Stimulated activated CD4-positive, alpha-beta T cell treated with anti-CD3 and anti-CD28 coated beads, TNF-alpha, amount 100 ng/mL, for 1 hour (primary cell): ENCODE measurements around the gene UBXN11.

Source experiments
- DNase-seq, 3 donors: peaks; one replicate each; pipeline ENCODE4 v3.0.0-alpha.2; 2020; ENCODE audit warnings: low read depth in 3 of 3, low spot score in 1 of 3

The UBXN11 gene

DNA sequence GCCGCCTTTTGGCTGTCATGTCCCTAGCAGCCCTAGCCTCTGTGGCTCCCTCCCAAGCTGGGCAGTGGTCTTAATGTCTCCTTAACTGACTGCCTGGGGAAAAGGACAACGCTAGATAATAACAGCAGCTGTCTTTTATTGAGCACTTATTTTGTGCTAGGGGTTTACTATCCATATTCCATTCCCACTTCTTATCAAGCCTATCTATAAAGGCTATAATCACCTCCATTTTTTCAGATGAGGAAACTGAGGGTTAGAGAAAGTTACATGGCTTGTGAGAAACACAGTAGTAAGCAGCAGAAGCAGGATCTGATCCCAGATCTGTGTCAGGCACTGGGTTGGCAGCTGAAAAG lies 20.4 kb downstream of the UBXN11 start:
- no peak for DNase-seq

GRCh38 chr1:26285366-26286063 lies 20.9 kb downstream of the UBXN11 start:
- DNase-seq, result no peak

GRCh38 chr1:26284597-26285347 lies 21.7 kb downstream of the UBXN11 start:
- DNase-seq, result peak; percentile 82 to 90 (median 88)

DNA sequence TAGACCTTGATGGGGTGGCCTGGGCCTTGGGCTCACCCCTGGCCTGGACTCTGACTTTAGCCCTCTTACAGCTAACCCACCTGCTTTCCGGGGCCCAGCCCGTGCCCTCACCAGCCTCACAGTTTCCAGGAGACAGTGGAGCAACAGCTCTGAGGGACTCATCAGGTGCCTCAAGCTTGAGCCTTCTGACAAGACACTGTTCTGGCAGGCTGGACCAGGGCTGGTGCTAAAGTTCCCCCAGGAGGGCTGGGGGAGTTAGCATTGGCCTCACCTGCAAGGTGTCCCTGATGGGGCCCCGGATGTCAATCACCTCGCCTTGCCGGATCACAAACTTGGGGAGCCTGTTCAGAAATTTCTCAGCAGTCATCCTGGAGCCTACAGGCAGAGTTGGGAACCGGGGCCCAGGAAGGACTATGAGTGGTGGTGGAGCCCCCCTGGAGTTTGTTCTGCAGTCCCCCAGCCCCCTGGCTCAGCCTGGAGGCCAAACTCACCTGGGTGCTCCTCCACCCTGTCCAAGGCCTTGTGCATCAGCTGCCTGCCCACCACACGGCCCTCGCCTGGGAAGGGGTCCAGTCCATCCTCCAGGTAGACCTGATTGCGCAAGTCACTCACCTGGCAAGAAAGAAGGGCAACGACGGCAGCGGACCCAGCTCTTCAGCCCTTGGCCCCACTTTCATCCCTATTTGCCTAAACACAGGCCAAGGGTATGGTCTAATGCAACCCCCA lies 22.4 kb downstream of the UBXN11 start:
- no peak for DNase-seq

DNA sequence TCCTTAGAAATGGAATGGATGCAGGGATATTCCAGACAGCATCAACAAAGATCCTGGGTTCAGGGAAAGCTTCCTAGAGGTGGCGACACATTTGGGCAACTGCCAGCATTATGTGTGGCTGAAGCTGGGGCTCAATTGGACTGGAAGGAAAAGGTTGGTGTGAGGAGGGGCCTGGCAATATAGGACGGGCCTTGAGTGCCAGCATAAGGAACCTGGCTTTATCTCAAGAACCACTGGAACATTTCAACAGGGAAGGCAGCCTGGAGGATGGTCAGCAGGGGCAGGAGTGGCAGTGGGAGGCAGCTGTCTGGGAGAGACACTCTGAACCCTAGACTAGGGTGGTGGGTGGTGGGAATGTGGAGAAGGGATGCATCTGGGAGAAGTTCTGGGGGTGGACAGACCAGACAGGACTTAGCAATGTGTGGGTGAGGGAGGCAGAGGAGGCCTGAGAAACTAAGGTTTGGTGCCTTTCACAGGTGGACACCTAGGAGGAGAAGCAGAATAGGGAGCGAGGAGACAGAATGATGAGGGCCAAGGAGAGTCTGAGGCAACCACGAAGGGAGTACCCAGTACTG lies 23.1 kb downstream of the UBXN11 start:
- no peak for DNase-seq

- DNase-seq, result no peak
These were observed 24.0 kb downstream of the UBXN11 start for GRCh38 chr1:26282401-26282918.

DNA sequence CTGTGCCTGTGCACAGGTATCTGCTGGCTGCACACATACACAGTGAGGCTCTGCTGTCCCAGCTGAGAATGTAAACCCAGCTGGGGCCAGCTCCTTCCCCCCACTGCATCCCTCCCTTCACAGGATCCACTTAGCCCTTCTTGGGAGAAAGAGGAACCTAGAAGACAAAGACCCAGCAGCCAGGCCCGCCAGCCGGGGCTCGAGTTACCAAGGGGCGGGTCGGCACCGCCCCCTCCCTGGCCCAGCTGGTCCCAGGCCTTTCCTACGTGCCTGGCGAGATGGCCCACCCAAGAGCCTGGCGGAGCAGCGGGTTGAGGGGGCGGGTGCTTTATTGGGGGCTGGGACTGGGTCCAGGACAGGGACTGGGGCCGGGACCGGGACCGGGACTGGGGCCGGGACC lies 24.5 kb downstream of the UBXN11 start:
- DNase-seq, result no peak

DNA sequence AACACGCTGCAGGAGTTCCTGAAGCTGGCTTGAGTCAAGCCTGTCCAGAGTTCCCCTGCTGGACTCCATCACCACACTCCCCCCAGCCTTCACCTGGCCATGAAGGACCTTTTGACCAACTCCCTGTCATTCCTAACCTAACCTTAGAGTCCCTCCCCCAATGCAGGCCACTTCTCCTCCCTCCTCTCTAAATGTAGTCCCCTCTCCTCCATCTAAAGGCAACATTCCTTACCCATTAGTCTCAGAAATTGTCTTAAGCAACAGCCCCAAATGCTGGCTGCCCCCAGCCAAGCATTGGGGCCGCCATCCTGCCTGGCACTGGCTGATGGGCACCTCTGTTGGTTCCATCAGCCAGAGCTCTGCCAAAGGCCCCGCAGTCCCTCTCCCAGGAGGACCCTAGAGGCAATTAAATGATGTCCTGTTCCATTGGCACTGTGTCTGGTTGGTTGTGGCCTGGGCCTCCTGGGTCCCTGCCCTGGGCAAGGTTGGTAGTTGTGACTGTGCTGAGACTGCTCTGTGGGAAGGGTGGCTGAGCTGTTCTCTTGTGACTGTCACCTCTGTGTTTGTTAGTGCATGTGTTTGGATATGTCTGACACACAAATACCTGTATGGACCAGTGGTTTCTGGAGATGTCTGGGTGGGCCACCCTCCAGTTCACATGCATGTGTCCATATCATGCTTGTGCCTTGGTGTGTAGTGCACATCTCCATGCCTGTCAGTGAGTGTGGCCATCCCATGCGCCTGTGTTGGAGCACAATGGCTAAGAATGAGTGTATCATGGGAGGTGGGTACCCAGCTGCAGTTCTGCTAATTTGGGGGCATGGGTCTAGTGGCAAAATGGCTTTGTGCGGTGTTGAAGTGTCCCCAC lies 25.1 kb downstream of the UBXN11 start:
- no peak for DNase-seq

DNA sequence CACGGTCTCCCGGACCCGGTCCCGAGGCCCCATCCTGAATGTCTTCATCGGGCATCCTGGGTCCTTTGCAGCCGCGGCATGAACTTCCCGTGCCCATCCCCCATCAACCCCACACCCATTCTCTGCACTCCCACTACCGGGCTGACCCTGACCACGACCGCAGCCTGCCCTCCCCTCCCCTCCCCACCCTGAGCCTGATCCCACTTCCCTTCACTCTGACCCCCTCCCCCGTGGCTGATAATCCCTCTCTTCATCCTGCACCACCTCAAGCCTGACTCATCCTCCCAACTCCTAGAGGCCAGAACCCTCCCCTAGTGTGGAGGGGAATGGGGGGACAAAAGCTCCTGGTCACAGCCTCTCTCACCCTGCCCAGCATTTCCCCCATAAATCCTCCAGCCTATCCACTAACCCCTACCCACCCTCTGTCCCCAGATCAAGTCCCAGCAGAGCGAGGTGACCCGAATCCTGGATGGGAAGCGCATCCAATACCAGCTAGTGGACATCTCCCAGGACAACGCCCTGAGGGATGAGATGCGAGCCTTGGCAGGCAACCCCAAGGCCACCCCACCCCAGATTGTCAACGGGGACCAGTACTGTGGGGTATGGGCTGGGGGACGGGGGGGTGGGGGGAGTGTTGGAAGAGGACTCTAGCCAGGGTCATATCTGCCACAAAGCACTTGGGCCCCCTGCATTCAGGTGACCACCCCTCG lies 25.9 kb downstream of the UBXN11 start:
- no peak for DNase-seq

DNA sequence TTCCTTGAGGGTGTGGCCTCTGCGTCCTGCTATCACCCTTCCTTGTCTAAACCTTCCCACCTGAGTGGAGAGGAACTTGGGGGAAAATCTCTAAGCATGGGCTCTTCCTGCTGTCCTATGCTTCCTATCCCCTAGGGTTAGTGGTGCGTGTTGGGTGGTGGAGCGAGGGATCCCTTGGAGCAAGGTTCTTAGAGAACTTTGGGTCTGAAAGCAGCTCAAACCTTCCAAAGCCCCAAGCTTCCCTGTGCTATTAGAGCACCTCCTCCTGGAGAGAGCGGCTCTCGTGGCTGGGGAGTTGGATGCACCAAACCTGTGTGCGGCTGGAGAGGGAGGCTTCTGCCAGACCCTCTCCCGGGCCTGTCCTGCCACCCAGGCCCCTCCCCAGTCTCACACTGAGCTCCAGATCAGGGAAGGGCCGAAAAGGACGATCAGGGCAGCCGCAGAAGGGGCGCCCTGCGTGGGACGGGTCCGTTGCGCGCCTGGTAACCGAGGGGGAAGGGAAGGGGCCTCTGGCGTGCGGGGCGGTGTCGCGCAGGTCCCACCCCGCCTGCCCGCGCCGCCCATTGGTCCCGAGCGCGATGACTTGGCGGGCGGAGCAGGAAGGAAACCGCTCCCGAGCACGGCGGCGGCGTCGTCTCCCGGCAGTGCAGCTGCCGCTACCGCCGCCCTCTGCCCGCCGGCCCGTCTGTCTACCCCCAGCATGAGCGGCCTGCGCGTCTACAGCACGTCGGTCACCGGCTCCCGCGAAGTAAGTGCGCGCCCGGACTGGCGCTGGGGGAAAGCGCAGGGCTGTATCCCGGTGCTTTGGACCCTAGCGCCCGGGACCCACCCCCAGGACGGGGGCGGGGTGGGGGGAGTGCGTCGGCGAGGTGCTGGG lies 26.7 kb downstream of the UBXN11 start, which contains the start of gene SH3BGRL3:
Gene SH3BGRL3, plus strand, starts transcription at position 631 of the 877 bp plus-strand sequence. Its CDS starts 70 bp downstream, at position 701.
- peak; percentile 66 to 71 (median 70) for DNase-seq

DNA sequence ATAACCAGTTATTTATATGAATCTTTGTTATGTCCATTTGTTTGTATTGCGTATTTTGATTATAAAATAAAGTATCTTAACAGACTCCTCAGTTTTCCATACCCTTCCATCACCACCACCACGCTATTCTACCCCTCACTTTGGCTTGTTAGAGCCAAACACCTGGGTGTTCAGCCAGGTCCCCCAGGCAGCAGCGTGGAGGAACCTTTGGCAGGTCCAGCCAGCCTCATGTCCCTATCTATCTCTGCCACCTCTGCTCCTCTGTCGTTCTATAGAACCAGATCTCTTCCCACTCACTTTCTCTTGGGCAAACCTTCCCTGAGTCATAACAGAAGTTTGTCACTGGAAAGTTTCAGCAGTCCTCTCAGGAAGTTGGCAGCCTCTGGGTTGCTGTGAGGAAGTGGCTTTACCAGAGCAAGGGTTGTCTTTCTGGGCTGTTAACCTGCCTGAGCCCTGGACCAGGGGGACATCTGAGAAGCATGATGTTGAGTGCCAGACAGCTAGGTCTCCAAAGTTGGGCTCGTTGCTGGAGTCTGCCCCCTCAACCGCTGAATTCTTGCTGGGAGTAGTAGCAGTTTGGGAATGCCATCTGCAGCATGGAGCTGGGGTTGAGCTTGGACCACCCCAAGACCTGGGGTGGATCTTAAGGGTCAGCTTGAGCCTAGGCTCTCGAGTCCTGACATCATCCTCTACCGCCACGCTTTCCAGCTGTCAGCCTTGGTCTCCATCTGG lies 27.5 kb downstream of the UBXN11 start:
- DNase-seq, result no peak

GRCh38 chr1:26278303-26278702 lies 28.1 kb downstream of the UBXN11 start:
- DNase-seq, result no peak

DNA sequence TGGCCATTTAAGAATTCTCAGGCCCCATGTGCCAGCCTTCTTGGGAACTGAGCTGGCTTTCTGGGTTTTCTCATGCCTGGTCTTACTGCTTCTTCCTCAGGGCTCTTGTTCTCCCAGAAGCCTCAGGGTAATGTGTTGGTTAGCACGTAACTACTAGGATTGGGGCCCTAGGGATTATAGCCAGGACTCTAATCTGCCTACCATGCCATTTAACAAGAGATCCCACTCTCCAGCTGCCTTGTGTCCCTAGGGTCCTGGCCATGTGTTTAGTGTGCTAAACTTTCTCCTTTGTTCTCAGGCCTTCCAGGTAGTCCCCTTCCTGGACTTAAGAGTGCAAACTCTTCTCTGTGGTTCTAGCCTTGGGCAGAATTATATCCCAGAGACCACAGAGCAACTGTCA lies 28.7 kb downstream of the UBXN11 start:
- no peak for DNase-seq

GRCh38 chr1:26277261-26277661 lies 29.2 kb downstream of the UBXN11 start:
- DNase-seq, result no peak

DNA sequence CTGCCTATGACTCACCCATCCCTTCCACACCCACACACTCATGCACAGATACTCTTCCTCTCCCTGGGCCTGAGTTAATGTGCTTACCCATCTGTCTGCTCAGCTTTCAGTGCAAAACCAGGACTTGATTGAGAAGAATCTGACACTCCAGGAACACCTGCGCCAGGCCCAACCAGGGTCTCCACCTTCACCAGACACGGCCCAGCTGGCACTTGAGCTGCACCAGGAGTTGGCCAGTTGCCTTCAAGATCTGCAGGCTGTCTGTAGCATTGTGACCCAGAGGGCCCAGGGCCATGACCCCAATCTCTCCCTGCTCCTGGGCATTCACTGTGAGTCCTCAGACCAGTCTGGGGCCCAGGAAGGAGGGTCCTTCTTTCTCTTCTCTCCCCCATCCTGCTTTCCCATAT lies 30.0 kb downstream of the UBXN11 start:
- DNase-seq, result no peak

- peak in 2 of 3 donors; percentile 60 to 61 for DNase-seq
These were observed 30.6 kb downstream of the UBXN11 start for GRCh38 chr1:26275580-26276431.

GRCh38 chr1:26274801-26275425 lies 31.5 kb downstream of the UBXN11 start:
- no peak for DNase-seq
